Activated CD8-positive, alpha-beta memory T cell treated with anti-CD3 and anti-CD28 coated beads, Interleukin-2, amount 50 U/mL, for 48 hours (primary cell): ENCODE measurements around the gene PACRG.

ENCODE experiments used
- DNase-seq: peaks from one replicate; pipeline ENCODE4 v3.0.0-alpha.2; 2020

PACRG gene

GRCh38 chr6:163021054-163021453 lies 293.3 kb downstream of the PACRG start:
- DNase-seq: no peak

DNA sequence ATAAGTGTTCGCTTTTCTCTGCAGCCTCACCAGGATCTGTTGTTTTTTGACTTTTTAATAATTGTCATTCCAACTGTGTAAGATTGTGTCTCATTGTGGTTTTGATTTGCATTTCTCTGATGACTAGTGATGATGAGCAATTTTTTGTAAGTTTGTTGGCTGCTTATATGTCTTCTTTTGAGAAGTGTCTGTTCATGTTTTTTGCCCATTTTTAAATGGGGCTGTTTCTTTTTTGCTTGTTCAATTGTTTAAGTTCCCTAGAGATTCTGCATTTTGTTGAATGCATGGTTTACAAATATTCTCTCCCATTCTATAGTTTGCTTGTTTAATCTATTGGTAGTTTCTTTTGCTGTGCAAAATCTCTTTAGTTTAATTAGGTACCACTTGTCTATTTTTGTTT lies 295.9 kb downstream of the PACRG start:
- no peak for DNase-seq

DNA sequence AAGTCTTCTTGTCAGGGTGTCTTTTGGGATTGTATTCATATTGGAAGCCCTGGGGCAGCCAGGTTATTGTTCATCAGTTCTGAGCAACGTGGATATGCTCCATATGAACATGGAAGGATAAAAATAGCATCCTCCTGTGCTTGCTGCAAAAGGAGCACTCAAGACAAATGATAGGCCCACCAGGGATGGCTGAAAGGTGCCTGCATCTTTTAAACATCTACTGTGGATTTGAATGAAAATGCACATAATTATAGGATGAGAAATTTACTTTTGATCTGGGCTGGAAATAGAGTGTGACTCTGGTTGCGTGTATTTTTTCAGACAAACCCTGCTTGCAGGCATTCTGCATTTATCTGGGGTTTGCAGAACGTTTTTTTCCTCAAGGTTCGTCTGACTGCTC lies 299.1 kb downstream of the PACRG start:
- no peak for DNase-seq

DNA sequence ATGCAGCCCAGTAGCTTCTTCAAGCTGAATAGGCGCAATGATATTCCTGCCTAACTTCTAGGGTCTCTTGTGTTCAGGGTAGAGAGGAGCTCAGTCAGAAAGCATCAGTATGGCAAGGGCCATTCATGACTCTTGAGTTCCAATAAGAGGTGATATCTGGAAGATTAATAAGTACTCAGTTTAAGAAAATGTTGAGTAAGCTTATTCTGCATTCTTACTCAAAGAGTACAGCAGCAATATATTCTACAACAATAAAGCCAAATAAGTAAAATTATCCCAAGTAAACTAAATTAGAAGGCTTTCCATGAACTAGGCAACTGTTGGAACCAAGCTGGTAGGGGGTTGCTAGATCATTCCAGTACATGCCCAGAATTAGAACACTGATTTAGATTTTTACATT lies 303.2 kb downstream of the PACRG start:
- no peak for DNase-seq

- DNase-seq: no peak
Measured at GRCh38 chr6:163031931-163032330, 304.2 kb downstream of the PACRG start.

DNA sequence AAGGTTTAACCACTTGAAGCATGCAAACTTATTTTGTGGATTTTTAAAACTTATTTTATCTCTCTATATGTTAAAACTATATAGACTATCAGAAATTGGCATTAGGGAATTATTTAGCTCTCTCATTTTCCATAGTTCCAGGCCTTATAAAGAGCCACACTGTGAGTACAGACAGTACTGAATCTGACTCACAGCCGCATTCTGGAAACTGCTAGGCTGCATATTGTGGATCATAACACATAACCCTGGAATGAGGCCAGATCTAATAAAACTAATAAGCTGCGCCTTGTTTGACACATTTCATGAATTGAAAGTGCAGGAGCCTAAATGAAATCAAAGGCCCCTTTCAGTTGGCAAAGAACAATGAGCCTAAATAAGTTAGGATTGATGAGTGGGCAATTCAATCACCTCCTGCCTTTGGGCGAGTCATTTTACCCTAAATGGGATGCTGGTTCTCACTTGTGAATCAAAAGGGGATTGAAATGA lies 308.4 kb downstream of the PACRG start:
- DNase-seq: no peak

- DNase-seq: no peak
Measured at GRCh38 chr6:163038317-163038716, 310.5 kb downstream of the PACRG start.

DNA sequence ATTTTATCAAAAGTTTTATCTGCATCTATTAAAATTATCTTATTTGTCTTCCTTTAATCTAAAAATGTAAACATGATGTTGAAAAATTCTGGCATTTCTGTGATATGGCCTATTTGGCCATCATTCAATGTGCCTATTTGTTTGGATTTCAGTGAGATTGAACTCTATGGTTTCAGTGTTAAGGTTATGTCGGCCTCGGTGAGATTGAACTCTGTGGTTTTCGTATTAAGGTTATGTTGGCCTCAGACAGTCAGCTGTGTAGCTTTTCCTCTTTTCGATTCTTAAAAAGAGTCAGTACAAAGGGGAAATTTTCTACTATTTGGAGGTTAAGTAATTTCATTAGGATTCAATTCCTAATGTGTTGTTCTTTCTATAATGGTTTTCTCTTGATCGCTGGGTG lies 320.6 kb downstream of the PACRG start:
- no peak for DNase-seq

GRCh38 chr6:163053667-163054344 lies 326.0 kb downstream of the PACRG start:
- no peak for DNase-seq

DNA sequence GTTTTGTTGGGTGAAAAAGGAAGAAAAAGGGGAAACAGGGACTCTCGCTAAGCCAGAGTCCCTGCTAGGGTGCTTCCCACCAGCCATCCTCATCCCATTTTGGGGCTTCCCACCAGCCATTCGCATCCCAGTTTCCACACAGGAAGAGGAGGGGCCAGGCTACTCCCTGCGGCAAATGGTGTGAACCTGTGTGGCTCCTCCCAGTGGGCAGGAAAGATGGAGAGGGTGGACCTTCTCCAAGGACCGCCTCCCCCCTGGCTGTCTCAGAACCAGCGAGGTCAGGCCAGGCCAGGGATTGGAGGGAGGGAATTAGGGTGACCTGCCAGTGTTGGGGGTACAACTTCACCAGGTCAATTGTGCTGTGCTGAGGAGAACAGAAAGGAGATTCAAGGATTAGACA lies 326.9 kb downstream of the PACRG start:
- no peak for DNase-seq

GRCh38 chr6:163057260-163057659 lies 329.5 kb downstream of the PACRG start:
- DNase-seq: no peak

- no peak for DNase-seq
Measured at GRCh38 chr6:163062790-163063189, 335.0 kb downstream of the PACRG start.

- no peak for DNase-seq
Measured at GRCh38 chr6:163063561-163063960, 335.8 kb downstream of the PACRG start.

DNA sequence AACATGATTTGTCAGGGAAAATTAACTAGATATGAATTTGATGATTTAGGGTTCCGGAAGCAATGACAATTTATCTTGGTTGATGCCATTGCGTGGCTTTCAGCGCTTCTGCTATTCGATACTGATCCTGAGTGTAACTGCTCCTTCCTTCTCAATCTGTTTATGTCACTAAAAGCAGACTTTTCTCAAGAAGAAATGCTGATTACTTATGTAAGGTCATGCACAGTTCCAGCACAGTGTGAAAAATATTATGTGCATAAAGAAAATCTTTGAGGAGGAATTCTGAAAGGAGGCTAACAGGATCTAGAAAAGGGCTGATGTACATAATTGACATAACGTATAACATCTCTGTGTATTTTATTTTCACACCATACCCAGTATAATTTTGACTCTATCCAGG lies 336.6 kb downstream of the PACRG start:
- DNase-seq: no peak

DNA sequence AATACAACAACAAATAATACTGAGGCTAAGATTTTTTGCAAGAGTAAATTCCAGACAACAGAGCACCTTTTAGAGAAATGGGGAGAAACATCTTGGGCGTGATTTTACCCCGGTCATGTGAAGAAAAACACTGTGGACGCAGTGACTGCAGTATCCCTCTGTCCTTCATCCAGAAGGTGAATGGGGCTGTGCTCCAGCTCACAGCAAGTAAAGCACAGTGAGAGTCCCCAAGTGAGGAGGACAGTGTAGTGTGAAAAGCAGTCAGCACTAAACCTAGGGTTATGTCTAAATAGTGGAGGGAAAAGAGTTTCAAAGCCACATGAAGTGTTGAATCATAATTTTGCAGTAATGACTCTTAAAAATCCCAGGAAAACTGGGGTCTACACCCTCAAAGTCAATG lies 338.4 kb downstream of the PACRG start:
- no peak for DNase-seq

DNA sequence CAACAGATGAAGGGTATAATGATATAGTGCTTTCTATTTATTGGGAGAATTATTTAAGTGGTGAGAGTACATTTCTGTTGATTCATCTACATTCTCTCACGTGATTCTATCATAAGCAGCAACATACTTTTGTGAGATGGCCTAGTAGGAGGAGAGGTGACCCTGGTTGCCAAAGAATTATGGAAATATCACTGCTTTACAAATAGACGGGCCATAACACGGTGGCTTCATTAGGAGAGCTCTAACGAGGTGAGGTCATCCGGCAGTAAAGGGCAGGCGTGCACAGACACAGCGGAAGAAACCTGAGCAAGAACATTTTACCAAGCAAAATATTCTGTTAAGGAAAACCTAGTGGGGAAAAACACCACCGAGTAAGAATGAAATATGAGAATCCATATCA lies 349.4 kb downstream of the PACRG start:
- DNase-seq: no peak

DNA sequence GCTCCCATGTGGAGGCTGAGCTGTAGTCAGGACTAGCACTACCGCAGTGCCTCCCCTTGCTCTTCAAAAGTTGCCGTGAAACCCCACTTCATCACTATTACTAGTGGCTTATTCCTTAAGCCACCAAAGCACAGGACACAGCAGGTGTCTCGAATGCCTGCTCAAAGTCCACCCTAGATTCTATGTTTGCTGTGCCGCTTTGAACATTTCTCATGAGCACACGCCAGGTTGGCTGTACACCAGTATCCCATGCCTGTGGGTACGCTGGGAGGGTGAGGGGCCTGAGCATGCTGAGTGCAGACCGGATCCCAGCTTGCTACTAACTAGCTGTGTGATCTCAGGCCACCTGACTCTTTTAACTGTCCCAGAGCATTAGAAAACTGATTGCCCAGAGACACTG lies 350.9 kb downstream of the PACRG start:
- no peak for DNase-seq

GRCh38 chr6:163080228-163080627 lies 352.5 kb downstream of the PACRG start:
- no peak for DNase-seq

DNA sequence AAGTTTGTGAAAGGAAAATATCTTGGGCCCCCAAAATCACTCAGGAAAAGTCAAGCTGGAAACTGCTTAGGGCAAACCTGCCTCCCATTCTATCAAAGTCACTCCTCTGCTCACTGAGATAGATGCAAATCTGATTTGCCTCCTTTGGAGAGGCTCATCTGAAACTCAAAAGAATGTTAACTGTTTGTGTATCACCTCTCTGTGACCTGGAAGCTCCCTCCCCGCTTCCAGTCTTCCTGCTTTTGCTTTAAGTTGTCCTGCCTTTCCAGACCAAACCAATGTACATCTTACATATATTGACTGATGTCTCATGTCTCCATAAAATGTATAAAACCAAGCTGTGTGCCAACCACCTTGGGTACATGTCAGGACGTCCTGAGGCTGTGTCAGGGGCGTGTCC lies 355.4 kb downstream of the PACRG start:
- no peak for DNase-seq

DNA sequence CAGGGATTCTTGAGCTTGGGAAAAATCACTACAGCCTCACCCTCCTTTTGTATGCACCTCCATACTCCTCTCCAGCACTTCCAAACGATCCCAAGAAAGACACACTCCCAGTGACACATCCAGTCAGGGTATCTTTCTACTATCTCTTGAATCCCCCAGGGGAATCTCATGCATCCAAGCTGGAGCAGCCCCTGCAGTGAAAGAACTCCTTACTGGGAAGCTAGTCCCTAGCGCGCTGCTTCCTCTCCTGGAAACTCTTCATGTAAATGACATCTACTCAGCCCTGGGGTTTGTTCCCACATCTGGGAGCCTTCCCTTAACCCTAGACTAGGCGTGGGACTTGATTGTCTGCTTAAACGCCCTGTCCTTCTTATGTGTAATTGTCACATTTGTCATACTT lies 357.7 kb downstream of the PACRG start:
- no peak for DNase-seq

- no peak for DNase-seq
Measured at GRCh38 chr6:163085861-163086623, 358.3 kb downstream of the PACRG start.

DNA sequence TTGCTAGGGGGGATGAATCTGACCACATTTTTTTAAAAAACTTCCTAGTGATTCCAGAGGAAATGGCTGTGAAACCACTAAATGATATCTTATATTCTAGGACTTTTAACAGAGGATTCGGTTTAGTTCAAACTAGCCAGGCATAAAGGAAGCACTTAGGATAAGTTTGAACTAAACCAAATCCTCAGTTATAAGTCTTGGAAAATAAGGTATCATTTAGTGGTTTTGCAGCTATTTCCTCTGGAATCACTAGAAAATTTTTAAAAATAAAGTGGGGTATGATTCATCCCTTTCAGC lies 358.8 kb downstream of the PACRG start:
- DNase-seq: no peak

DNA sequence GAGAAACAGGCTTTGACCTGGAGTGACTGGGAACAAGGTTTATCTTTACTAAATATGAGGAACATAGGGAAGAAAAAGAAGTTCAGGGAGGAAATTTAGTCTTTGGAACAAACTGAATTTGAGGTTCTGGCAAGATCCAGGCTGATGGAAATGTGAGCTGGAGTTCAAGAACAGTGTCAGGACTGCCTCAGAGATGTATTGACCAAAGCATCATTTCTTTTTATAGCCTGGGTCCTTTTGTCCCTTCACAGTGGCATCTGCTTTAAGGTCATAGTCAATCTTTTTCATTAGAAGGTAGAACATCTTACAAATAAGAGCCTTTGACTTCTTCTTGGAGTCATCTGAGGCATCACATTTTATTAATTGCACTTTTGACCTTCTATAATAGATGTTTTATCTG lies 360.2 kb downstream of the PACRG start:
- DNase-seq: no peak

- DNase-seq: no peak
Measured at GRCh38 chr6:163092876-163093275, 365.1 kb downstream of the PACRG start.

DNA sequence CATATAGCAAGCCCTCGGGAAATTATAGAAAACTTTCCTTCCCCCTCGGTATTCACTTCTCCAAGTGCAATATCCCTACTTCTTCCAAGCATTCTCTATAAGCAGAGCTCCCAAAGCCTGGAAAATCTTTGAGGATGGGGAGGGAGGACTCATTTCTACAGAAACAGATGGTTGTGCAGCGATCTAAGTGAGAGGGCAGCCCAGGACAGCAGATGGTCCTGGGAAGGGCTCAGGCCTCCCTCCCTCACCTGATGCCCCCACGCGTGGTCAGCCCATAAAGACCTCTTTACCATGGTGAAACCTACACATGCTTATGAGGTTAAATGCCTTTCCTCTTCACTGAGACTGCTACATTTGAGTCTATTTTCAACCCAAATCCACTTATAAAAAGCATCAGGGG lies 367.1 kb downstream of the PACRG start:
- DNase-seq: no peak
